NCI-H524 (cell line): Measurements from ENCODE around the gene TRMT2B.
A peak's percentile ranks its signal among the peaks of the same experiment; 100 is the strongest.
"Not testable (repeated sequence)": the region's sequence is repeated elsewhere in the genome, so short reads cannot be mapped to it uniquely, and the experiment has no call there.

Experiments used
- DNase-seq, 2 experiments: peaks; one replicate each; lab custom pipeline; 2025; lab: John Stamatoyannopoulos, UW

TRMT2B gene

GRCh38 chrX:101051549-101052302 lies at the start of gene TRMT2B:
TRMT2B (minus strand) TSS chrX:101052111; CDS start chrX:101042289, 9,822 bp downstream.
- DNase-seq = peak; percentile 29 to 75

DNA sequence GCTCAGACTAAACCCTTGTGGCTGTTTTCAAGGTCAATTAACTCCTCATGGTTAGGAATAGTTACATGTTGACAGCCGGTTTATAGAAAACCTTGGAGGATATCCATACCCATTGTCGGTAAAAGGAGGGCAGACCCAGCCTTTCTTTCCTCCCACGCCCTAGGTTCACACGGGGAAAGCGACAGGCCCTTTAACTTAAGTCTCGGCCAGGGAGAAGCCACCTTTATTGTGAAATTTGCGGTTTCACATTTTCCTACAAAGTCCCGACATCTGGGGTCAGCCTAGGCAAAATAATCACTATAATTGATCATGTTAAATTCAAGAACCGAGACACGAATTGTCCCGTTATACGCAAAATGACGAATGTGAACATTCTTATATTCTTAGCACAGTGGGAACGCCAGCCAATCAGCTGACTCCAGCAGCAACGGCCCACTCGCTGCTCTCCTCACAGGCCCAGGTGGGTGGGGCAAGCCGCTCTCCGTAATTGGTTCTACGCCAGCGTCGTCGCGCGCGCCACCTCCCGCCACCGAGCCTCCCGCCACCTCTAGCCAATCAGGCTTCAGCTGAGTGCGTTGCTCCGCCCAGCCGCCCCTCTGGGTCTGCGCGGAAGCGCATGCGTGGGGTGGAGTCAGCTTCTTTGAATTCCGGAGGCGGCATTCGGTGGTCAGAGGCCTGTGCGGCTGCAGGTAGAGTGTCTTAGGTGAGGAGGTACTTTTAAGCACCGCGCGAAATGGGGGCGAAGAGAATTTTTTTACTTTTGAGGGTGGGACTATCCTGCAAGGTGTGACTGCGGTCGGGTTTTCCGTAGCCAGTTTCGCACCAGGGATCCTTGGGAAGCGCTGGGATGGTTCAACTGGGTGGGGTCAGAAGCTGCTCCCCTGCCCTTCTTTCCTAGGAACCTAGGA lies 45.9 kb upstream of the TRMT2B start, which contains the start of gene CENPI:
TSS of gene CENPI (plus strand) at position 659 of the 908 bp plus-strand sequence. CDS start 2,867 bp downstream, outside the sequence.
- peak; percentile 96 to 97 for DNase-seq

DNA sequence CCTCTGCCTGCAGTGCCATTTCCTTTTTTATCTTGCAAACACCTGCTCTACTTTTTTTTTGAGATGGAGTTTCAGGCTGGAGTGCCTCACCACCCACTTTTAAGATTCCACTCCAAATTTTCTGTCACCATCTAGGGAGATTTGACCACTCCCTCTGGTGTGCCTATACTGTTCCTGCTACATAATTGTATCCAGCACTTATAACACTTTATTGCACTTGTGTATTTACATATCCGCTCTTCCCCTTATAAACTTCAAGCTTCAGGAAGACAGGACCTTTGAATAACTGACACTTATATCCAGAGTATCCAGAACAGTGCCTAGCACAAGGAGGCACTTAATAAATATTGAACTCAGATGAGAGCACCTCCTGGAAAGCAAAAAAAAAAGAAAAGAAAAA lies 39.9 kb upstream of the TRMT2B start:
- DNase-seq = peak in 1 of 2 experiments; percentile 33

DNA sequence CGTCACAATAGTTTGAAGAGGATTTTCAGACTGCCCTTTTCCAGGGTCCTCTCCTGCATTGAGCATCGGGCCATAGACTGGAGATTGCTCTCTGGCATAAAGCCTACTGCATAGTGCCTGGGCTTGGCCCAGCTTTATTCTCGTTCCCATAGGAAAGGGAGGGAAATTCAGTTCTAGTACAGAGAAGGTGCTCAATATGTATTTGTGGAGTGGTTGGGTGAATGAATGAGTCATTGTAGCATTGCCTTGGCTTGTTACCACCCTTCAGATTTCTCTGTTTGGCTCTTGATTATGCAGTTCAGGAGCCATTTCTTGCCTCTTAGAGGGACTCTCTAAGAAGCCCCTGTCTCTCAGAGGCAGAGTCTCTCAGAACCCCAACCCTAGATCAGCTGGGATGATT lies 29.3 kb upstream of the TRMT2B start:
- DNase-seq = no peak

DNA sequence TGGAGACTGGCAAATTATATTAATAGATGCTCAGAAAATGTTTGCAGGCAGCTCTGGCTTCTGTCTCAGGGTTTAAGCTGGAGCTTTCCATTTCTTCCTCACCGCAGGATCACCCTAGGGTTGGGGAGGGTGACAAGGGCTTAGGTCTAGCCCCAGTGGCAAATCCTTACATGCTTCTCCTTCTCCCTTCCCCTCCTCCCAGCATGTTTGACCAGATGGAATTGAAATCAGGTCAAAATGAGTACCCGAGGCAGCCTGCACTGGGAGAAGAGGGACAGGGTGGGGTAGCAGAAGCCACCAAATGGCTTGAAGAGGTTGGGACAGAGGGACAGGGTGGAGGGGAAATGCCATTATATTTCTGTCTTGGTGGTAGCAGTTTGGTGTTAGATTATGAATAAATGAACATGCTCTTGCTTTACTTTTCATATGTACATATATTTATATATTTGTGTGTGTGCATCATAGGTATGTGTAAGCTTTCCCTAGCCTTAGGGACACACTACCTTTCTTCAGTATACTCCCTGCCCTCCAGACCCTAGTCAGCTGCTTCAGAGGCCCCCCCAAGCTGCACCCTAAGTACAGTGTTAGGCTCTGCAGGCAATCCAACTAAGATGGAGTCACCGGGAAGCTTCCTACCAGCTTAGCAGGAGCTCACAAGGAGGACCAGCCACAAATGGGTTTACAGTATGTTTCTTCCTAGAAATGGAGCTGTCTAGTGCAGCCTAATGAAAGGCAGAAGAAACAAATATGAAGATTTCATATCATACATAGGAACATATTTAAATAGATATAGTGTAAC lies 28.6 kb upstream of the TRMT2B start:
- peak in 1 of 2 experiments; percentile 6 for DNase-seq

- no peak for DNase-seq
Measured at GRCh38 chrX:101079736-101080270, 27.9 kb upstream of the TRMT2B start.

- DNase-seq = peak; percentile 7 to 18
Measured at GRCh38 chrX:101078716-101079598, 27.0 kb upstream of the TRMT2B start, which contains the start of gene TMEM35A. TMEM35A (plus strand) TSS chrX:101078879; CDS start chrX:101079003, 124 bp downstream.

DNA sequence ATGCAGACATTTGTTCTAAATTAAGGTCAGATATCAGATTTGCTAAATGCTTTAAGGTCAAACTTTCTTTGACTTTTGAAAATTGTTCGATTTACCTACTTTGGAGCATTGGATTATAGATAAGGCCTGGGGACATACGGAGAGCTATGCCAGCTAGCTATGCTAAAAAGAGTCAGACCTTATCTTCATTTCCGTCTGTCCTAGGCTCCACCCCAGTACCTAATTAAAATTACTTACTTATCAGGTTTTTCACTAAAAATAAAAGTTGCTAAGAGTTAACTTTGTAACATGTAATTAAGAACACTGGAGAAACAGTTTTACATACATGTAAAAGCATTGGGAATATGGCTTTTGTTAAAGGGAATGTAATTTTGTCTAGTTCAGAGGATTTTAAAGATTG lies 19.7 kb upstream of the TRMT2B start:
- no peak for DNase-seq

DNA sequence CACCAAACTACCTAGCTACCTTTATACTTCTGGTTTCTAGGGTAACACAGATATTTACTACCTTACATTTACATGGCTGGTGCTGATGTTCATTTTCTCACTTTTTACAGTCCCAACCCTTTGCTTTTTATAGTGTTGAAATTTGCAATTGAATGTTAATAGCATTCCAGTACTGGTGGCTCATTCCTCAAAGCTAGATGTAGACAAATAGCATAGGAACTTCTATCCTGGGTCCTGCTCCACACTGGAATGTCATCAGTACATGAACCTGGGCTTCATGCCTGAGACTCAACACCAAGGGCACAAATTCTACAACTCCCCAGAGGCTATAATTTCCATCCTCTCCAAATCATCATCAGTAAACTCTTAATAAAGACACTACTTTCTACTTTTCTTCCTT lies 10.3 kb upstream of the TRMT2B start:
- no peak for DNase-seq

DNA sequence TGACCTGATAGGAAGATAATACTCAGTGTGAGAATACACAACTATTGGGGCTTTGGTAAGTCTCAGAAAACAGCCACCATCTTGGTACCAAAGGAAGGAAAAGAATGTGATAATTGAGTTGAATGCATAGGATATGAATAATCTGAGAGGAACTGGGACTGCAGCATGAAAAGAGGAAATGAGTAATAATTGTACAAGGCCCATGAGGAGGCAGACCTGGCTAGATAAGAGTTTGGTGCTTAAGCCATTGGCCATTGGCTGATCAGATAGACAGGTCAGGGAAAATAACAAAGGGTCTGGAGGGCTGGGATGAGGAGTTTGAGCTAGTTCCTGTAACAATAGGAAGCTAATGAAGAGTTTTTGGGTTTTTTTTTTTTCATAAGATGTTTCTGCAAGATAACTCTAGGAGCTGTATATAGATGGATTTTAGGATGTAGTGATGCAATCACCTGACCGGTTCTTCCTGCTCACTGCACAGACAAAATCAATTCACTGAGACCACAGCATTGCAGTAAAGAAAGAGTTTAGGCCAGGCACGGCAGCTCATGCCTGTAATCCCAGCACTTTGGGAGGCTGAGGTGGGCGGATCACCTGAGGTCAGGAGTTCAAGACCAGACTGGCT lies 5.3 kb upstream of the TRMT2B start:
- no peak for DNase-seq

GRCh38 chrX:101056551-101056950 lies 4.6 kb upstream of the TRMT2B start:
- DNase-seq = not testable (repeated sequence)

DNA sequence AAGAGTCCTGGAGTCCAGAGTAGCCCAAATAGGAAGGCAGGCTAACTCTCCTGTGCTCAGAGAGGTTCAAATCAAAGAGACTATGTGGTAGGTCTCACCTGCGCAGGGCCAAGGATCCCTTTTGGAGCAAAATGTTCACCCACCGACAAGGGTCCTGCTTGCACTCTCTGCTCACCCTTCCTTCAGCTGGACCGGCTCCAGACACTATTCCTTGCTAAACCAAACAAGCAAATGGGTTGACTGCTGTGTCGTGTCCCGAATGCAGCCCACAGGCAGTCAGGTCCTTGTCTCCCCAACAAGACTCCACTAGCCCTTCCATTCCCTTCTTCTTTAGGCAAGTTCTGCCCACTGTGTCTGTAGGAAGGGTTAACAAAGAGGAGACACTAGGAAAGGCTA lies 760 bp downstream of the TRMT2B start:
- DNase-seq = no peak

- DNase-seq = no peak
Measured at GRCh38 chrX:101040197-101040596, 11.7 kb downstream of the TRMT2B start.

DNA sequence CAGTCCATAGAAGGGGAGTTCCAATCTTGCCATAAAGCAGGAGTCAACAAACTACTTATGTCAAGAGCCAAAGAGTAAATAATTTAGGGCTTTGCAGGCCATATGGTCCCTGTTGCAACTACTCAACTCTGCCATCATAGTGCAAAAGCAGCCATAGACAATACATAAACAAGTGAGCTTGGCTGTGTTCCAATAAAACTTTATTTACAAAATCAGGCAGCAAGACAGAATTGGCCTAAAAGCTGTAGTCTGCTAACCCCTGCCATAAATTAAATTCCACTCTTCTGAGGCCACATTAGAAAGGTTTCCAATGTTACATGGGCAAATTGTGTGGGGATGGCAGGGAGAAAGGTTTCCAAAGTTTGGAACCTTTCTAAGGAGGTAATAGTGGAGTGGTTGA lies 14.7 kb downstream of the TRMT2B start:
- no peak for DNase-seq

DNA sequence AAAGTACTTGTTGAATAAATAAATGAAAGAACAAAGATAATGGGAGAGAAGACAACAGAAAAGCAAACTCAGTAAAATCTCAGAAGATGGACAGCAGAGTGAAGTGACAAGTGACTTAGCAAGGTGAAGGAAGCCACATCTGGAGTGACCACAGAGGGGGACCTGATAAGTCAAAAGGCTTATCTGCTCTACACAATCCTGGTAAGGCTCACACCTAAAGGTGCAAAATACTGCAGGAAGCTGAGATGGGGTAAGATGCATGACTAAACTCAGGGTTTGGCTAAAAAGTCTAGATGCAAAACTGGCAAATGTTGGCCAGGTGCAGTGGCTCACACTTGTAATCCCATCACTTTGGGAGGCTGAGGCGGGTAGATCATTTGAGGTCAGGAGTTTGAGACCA lies 22.2 kb downstream of the TRMT2B start:
- no peak for DNase-seq

GRCh38 chrX:101028562-101028961 lies 23.3 kb downstream of the TRMT2B start:
- DNase-seq = no peak

DNA sequence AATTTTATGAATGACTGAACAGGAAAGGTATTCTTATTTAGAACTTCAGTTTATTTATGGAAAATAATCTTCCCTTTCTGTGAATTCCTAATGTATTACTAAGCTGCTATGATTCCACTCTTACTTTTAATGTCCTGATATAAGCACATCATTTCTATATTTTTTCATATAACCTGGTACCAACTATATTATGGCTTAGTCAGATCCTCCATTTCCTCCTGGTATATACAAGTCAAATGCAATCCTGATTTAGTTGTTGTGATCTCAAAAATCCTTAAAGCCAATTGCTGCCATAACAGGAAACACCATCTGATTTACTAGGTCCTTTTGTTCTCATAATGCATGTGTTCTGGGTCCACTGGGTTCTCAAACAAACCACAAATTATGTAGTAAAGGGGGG lies 26.8 kb downstream of the TRMT2B start:
- DNase-seq = no peak

DNA sequence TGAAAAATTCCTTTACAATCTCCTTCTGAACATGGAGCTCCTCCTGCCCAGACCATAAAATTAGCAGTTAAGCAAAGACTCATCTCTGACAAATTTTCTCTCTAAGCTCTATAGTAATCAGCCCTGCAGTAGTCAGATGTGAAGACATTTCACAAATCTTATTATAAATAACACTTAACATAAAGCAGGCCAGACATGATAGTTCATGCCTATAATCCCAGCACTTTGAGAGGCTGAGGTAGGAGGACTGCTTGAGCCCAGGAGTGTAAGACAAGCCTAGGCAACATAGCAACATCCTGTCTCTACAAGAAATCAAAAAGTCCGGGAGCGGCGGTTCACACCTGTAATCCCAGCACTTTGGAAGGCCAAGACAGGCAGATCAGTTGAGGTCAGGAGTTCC lies 29.9 kb downstream of the TRMT2B start:
- DNase-seq = no peak

- DNase-seq = not testable (repeated sequence)
Measured at GRCh38 chrX:101012031-101012430, 39.9 kb downstream of the TRMT2B start.

- no peak for DNase-seq
Measured at GRCh38 chrX:101009090-101009489, 42.8 kb downstream of the TRMT2B start.
